Measurements from ENCODE around the gene TRPC3. TPM values are rescaled to one million over a fixed set of nuclear protein-coding genes. Genes with fewer than 3 reads are reported as not detected.

Gene TRPC3
- polyA plus RNA-seq, 1 donor from 2014 or later = 6.9 TPM

DNA sequence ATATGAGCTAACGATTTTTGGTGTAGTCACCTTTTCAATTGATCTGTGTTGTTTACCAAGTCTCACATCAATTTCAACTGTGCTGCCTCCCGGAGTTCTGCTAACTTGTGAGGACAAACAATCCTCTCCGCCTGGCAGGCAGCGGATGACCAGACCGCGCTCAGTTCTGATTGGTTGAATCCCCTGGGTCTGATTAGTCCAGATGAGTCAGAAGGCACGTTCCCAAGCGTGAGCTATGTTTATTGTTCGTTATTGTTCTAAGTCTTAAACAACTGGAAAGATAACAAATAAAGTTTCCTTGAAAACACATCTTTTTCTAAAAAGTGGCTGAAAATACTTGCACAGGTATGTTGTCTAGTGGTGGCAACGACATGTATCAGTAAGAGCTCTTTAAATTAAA, 37.9 kb upstream of the TRPC3 start:
- no peak overlapping the region for H3K4me3 ChIP-seq (ENCODE audit: low read length)
- no peaks in the 10 kb centered on the region for H3K36me3 ChIP-seq (ENCODE audit: insufficient read depth, low read length)
- no peaks in the 10 kb centered on the region for H3K79me2 ChIP-seq (replicated peaks; ENCODE audit: insufficient read depth, low read length)
- no peak overlapping the region for H2AFZ ChIP-seq (ENCODE audit: low read depth, low read length)
- no peak overlapping the region for H3K4me2 ChIP-seq (ENCODE audit: low read length)
- H3K27me3 ChIP-seq (ENCODE audit: insufficient read depth, low read depth, low read length) = no peaks in the 10 kb centered on the region
- no peak for TF ChIP-seq CTCF (IDR thresholded peaks at IDR 0.05; ENCODE audit: poor library complexity, severe bottlenecking)
- no peak for TF ChIP-seq REST (IDR thresholded peaks at IDR 0.05; ENCODE audit: borderline replicate concordance)
- no peak for TF ChIP-seq MXI1 (conservative IDR thresholded peaks at IDR 0.05; ENCODE audit: poor library complexity, severe bottlenecking)
- no peak for TF ChIP-seq EZH2 (IDR thresholded peaks at IDR 0.05; ENCODE audit: borderline replicate concordance, insufficient read depth, low read length, poor library complexity, severe bottlenecking)
- TF ChIP-seq POLR2AphosphoS5 (IDR thresholded peaks at IDR 0.05) = no peak
- TF ChIP-seq SMC3 (conservative IDR thresholded peaks at IDR 0.05; ENCODE audit: poor library complexity) = no peak
- no peak for TF ChIP-seq TAF1 (IDR thresholded peaks at IDR 0.05; ENCODE audit: low read depth)
- no peak for TF ChIP-seq RAD21 (conservative IDR thresholded peaks at IDR 0.05)
- no peak for TF ChIP-seq EP300 (conservative IDR thresholded peaks at IDR 0.05; ENCODE audit: poor library complexity, severe bottlenecking)
- H3F3A ChIP-seq (ENCODE audit: insufficient read depth, low read length, poor library complexity, severe bottlenecking) = no peaks in the 10 kb centered on the region
- H3K27ac ChIP-seq (ENCODE audit: low read length) = no peak overlapping the region
- no peaks in the 10 kb centered on the region for H3K9me2 ChIP-seq (ENCODE audit: insufficient read depth, low read length)
- H4K20me1 ChIP-seq (ENCODE audit: insufficient read depth) = no peaks in the 10 kb centered on the region
- H3K9ac ChIP-seq (ENCODE audit: low read length) = no peak overlapping the region
- H3K9me3 ChIP-seq (ENCODE audit: low read length) = no peaks in the 10 kb centered on the region

GRCh38 chr4:121988950-121989349, 37.1 kb upstream of the TRPC3 start:
- Histone ChIP-seq H3K27me3 (ENCODE audit: insufficient read depth, low read depth, low read length) (no peaks in the 10 kb centered on the region), H3K9ac (ENCODE audit: low read length) (no peak overlapping the region), H3K4me3 (ENCODE audit: low read length) (no peak overlapping the region), H3K4me2 (ENCODE audit: low read length) (no peak overlapping the region), H2AFZ (ENCODE audit: low read depth, low read length) (no peak overlapping the region), H3F3A (ENCODE audit: insufficient read depth, low read length, poor library complexity, severe bottlenecking) (no peaks in the 10 kb centered on the region), H3K9me2 (ENCODE audit: insufficient read depth, low read length) (no peaks in the 10 kb centered on the region), H4K20me1 (ENCODE audit: insufficient read depth) (no peaks in the 10 kb centered on the region), H3K9me3 (ENCODE audit: low read length) (no peaks in the 10 kb centered on the region), H3K79me2 (replicated peaks; ENCODE audit: insufficient read depth, low read length) (no peaks in the 10 kb centered on the region), H3K36me3 (ENCODE audit: insufficient read depth, low read length) (no peaks in the 10 kb centered on the region), H3K27ac (ENCODE audit: low read length) (no peak overlapping the region)
- TF ChIP-seq TAF1 (IDR thresholded peaks at IDR 0.05; ENCODE audit: low read depth) (no peak), POLR2AphosphoS5 (IDR thresholded peaks at IDR 0.05) (no peak), CTCF (IDR thresholded peaks at IDR 0.05; ENCODE audit: poor library complexity, severe bottlenecking) (no peak), EP300 (conservative IDR thresholded peaks at IDR 0.05; ENCODE audit: poor library complexity, severe bottlenecking) (no peak), SMC3 (conservative IDR thresholded peaks at IDR 0.05; ENCODE audit: poor library complexity) (no peak), EZH2 (IDR thresholded peaks at IDR 0.05; ENCODE audit: borderline replicate concordance, insufficient read depth, low read length, poor library complexity, severe bottlenecking) (no peak), RAD21 (conservative IDR thresholded peaks at IDR 0.05) (no peak), REST (IDR thresholded peaks at IDR 0.05; ENCODE audit: borderline replicate concordance) (no peak), MXI1 (conservative IDR thresholded peaks at IDR 0.05; ENCODE audit: poor library complexity, severe bottlenecking) (no peak)

Measured in neural cell (in vitro differentiated cells).